GM18858 (cell line): ENCODE data around the gene MIA2.

Source experiments
- ATAC-seq: cut with Tn5 transposase; IDR thresholded peaks from one replicate; pipeline ENCODE4 v1.9.1; 2021; ENCODE audit not compliant: unreplicated experiment

MIA2 gene

DNA sequence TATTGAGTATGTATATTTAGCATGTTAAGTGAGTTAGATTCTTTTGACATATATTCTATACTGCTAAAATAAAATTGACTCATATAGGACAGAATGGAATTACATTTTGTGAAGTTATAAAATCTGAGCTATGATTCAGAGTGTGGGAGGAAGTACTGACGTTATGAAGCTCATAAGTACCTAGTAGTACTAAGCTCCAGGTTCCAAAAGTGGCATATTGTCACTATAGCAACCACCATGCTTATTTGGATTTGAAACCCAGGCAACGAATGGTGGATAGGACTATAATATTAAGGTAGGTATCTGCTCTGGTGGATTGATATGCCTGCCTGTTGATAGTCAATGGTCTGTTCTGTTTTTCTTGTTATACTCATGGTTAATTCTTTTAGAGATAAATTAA lies 200.7 kb downstream of the MIA2 start:
- ATAC-seq = no peak

DNA sequence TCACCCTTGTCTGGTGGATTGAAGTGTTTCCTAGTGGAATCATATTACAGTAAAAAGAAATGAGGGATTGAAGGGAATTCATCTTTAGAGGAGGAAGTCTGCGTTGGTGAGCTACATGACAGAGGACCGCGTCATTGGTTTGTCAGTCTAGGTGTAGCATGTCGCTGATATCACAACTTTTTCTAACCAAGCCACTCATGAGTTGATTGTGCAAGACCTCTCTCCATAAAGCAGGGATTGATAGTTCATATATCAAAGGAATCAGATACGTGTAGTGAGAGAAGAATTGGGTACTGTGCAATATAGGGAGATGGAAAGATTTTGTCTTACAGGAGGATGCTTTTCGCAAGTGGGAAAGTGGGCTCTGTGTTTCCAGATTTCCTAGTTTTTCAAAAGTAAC lies 201.5 kb downstream of the MIA2 start:
- no peak for ATAC-seq
